Frontal cortex (tissue), 4 donors: Measurements from ENCODE around the gene CYB561. TPM values are rescaled to one million over a fixed set of nuclear protein-coding genes. Genes with fewer than 3 reads are reported as not detected.

ENCODE experiments used
- DNase-seq, 2 donors: peaks; one replicate each; pipeline ENCODE4 v3.0.0; 2012; ENCODE audit warnings: low spot score in 2 of 2
- FAIRE-seq: peaks from 2 replicates; lab custom pipeline; 2012; peaks lifted over from hg19 to GRCh38; lab: Jason Lieb, UNC
- total RNA-seq: library from RNA; depleted of rRNA; stranded (reverse); fragments of >200 nt; gene quantifications from one replicate; pipeline ENCODE4 v1.2.3, GENCODE V29; 2014
- donor health status: control.
- donor health status: control.
- donor health status: control.

Gene CYB561
- total RNA-seq, 1 donor from 2014 or later, result 15.9 TPM

- FAIRE-seq, result no peak
These were observed 8.6 kb downstream of the CYB561 start for GRCh38 chr17:63437287-63438091.

GRCh38 chr17:63436523-63437110 is 9.5 kb downstream of the CYB561 start:
- DNase-seq, result no peak

More at GRCh38 chr17:63437287-63438091, 8.6 kb downstream of the CYB561 start:
- DNase-seq, result no peak

DNA sequence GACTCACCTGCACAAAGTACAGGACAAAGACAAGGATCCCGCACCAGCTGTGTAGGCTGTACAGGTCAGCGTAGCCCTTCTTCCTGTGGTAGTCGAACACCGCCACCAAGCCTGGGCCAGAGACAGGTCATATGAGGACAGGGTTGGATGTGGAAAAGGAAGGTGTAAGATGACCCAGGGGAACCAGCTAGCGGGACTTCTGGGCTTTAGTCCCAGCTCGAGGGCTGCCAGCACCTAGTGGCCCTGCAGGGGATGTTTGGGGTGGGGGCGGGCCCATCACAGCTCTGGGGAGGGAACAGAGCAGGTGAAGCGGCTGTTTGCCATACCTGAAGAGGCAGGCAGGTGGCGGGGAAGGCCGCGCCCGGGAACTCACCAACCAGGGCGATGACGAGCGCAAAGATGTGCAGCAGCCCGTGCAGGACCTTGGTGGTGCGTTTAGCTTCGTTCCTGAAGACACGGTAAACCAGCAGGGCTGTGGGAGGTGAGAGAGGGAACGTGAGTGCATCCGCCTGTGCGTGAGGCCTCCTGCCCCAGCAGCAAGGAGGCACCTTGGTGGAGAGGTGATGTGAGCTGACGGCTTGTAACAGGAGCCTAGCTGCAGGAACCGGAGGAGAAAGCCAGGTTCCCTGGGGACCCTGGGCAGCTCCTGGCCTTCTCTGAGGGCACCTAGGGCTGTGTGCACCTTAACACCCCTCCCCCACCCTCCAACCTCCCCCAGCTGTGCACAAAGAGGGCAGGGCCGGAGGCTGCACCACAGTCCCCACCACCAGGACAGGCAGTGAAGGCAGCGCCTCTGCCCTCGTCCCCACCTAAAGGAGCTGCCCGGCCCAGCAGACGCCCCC is 10.2 kb downstream of the CYB561 start:
- FAIRE-seq, result no peak
- no peak for DNase-seq

More at GRCh38 chr17:63436523-63437110, 9.5 kb downstream of the CYB561 start:
- no peak for FAIRE-seq

DNA sequence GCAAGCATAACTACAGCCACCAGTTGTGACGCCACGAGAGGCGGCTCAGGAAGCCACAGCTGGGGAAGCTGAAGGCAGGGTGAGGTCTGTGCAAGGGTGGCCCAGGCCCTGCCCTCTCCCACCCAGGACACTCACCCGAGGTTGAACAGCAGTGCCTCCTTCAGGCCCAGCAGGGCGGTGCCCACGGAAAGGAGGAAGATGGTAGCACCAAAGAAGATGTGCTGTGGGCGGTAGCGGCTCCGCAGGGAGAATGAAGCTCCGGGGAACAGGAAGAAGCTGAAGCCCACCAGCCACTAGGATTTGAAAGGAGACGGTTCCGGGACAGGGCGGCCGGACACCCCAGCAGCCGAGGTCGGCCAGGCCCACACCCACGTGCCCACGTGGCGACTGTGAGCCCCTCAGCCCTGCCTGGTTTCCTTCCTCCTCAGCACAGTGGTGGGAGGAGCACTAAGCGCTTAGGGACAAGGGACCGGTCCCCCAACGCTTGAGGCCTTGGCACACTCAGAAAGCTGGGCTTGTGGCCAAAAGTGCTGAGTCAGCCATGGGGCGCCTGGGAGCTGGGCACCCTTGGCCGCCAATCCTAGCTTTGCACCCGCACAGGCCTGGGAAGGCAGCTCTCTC is 11.0 kb downstream of the CYB561 start:
- FAIRE-seq (no peak), DNase-seq (peak; percentile 77 to 84)

GRCh38 chr17:63433746-63434591 is 12.1 kb downstream of the CYB561 start:
- DNase-seq, result no peak
- no peak for FAIRE-seq

GRCh38 chr17:63431939-63432804 is 13.9 kb downstream of the CYB561 start:
- no peak for DNase-seq

GRCh38 chr17:63431618-63431938 is 14.5 kb downstream of the CYB561 start:
- FAIRE-seq (no peak), DNase-seq (no peak)

More at GRCh38 chr17:63431939-63432804, 13.9 kb downstream of the CYB561 start:
- FAIRE-seq, result no peak

GRCh38 chr17:63430223-63430622 is 15.9 kb downstream of the CYB561 start:
- FAIRE-seq (no peak), DNase-seq (no peak)

- no peak for FAIRE-seq
These were observed 16.3 kb downstream of the CYB561 start for GRCh38 chr17:63429766-63430165.

DNA sequence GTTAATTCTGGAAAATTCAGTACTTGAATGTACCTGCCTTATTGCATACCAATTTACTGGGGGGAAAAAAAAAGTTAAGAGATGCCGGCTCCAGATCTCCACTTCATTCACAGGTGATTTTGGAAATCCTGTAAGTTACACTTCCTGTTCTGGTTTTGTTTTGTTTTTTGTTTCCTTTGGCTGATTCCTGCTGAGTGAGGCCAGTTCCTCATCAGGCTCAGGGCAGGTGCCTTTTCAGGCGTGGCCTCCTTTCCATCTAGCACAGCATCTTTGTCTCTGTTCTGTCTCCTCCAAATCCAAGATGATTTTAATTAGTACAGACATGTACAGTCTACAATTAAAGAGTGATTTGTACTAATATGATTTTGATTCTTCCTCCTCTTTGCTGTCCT is 19.2 kb downstream of the CYB561 start:
- DNase-seq (no peak), FAIRE-seq (no peak)

More at GRCh38 chr17:63429766-63430165, 16.3 kb downstream of the CYB561 start:
- DNase-seq, result no peak

GRCh38 chr17:63426041-63426916 is 19.8 kb downstream of the CYB561 start:
- FAIRE-seq (no peak), DNase-seq (no peak)

- DNase-seq, result peak in 1 of 2 donors; percentile 76
- no peak for FAIRE-seq
These were observed 20.6 kb downstream of the CYB561 start for GRCh38 chr17:63425483-63425882.

DNA sequence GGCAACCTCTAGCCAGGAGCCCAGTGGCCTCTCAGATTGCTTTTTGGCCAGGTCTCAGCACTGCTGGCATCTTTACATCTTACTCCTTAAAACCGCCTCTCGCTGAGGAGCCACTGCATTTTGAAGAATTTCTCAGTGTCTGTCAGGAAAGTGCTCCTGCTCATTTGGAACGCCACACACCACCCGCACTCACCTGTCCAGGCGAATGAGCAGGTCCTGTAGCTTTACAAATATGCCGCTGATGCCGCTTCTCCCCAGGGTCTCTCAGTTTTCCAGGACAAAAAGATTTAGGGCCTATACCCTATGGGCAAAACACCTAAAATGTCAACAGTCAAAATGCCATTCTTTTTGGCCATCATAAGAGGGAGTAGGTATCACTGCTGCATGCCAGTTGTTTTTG is 22.1 kb downstream of the CYB561 start:
- DNase-seq (no peak), FAIRE-seq (no peak)

- DNase-seq (no peak), FAIRE-seq (no peak)
These were observed 22.7 kb downstream of the CYB561 start for GRCh38 chr17:63423251-63423950.

GRCh38 chr17:63421681-63422645 is 24.1 kb downstream of the CYB561 start:
- FAIRE-seq (no peak), DNase-seq (no peak)
